ENCODE results near the gene DEFB123.

DEFB123 gene

DNA sequence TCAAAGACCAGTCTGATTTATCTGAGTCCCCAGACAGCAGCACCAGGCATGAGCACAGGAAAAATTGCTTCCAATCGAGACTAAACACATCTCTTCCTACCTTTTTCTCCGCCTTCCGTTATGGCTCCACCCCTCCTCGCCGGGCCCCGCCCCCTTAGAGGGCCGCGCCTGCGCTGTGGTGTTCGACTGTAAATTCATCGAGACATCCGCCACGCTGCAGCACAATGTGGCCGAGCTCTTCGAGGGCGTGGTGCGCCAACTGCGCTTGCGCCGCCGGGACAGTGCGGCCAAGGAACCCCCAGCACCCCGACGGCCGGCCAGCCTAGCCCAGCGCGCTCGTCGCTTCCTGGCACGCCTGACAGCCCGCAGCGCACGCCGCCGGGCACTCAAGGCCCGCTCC lies 43.6 kb downstream of the DEFB123 start:
- TF ChIP-seq CTCF (IDR thresholded peaks at IDR 0.05; ENCODE audit: extremely low read depth, insufficient read depth, missing control alignments) = no peak
- no peak for DNase-seq (ENCODE audit: low spot score)
- in situ Hi-C loops (cut with MboI; ENCODE audit: low pct_unique_long_range_greater_than_20kb, low sequenced_read_pairs, unreplicated experiment) = no loop called here

GRCh38 chr20:31485450-31486339 lies 45.3 kb downstream of the DEFB123 start:
- DNase-seq (ENCODE audit: low spot score) = no peak
- in situ Hi-C loops (cut with MboI; ENCODE audit: low pct_unique_long_range_greater_than_20kb, low sequenced_read_pairs, unreplicated experiment) = no loop called here
- TF ChIP-seq CTCF (IDR thresholded peaks at IDR 0.05; ENCODE audit: extremely low read depth, insufficient read depth, missing control alignments) = no peak

GRCh38 chr20:31488115-31488514 lies 47.7 kb downstream of the DEFB123 start:
- no peak for TF ChIP-seq CTCF (IDR thresholded peaks at IDR 0.05; ENCODE audit: extremely low read depth, insufficient read depth, missing control alignments)
- in situ Hi-C loops (cut with MboI; ENCODE audit: low pct_unique_long_range_greater_than_20kb, low sequenced_read_pairs, unreplicated experiment) = no loop called here
- DNase-seq (ENCODE audit: low spot score) = no peak

DNA sequence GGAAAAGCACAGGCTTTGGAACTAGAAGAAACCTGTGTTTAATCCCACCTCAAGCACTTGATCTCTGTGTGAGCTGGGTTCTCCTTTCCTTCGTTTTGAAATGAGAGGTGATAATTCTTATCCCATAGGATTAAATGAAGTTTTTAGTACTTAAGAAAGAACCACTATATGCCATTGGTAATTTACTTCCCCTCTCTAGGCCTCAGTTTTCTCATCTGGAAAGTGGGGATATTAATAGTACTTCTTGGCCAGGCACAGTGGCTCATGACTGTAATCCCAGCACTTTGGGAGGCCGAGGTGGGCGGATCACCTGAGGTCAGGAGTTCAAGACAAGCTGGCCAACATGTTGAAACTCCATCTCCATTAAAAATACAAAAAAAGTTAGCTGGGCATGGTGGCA lies 48.7 kb downstream of the DEFB123 start:
- no peak for DNase-seq (ENCODE audit: low spot score)
- in situ Hi-C loops (cut with MboI; ENCODE audit: low pct_unique_long_range_greater_than_20kb, low sequenced_read_pairs, unreplicated experiment) = no loop called here
- no peak for TF ChIP-seq CTCF (IDR thresholded peaks at IDR 0.05; ENCODE audit: extremely low read depth, insufficient read depth, missing control alignments)

DNA sequence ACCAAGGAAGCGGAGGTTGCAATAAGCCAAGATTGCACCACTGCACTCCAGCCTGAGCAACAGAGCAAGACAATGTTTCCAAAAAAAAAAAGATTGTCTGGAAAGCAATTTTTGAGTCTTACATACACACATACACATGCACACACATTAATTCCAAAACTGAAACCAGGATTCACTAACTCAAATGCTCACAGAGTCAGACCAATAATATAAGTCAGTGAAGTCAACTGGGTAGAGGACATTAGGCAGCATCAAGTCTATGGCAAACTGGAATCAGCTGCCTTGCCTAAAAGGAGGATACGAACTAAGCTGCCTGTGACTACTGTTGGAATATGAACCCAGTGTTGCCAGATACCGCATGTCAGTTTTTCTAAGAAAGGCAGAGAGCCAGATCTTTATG lies 50.3 kb downstream of the DEFB123 start:
- no peak for DNase-seq (ENCODE audit: low spot score)
- TF ChIP-seq CTCF (IDR thresholded peaks at IDR 0.05; ENCODE audit: extremely low read depth, insufficient read depth, missing control alignments) = no peak
- in situ Hi-C loops (cut with MboI; ENCODE audit: low pct_unique_long_range_greater_than_20kb, low sequenced_read_pairs, unreplicated experiment) = no loop called here

GRCh38 chr20:31494131-31494530 lies 53.7 kb downstream of the DEFB123 start:
- in situ Hi-C loops (cut with MboI; ENCODE audit: low pct_unique_long_range_greater_than_20kb, low sequenced_read_pairs, unreplicated experiment) = no loop called here
- TF ChIP-seq CTCF (IDR thresholded peaks at IDR 0.05; ENCODE audit: extremely low read depth, insufficient read depth, missing control alignments) = no peak
- DNase-seq (ENCODE audit: low spot score) = no peak

Data from GM13977 (cell line).